DMS114 treated with DMSO at 0.1 percent for 48 hours (cell line): ENCODE measurements around the gene RERE.
"Not testable (repeated sequence)": the region's sequence is repeated elsewhere in the genome, so short reads cannot be mapped to it uniquely, and the experiment has no call there.

Experiments used
- DNase-seq: peaks from one replicate; lab custom pipeline; 2025; ENCODE audit not compliant: unreplicated experiment; lab: John Stamatoyannopoulos, UW

The RERE gene

DNA sequence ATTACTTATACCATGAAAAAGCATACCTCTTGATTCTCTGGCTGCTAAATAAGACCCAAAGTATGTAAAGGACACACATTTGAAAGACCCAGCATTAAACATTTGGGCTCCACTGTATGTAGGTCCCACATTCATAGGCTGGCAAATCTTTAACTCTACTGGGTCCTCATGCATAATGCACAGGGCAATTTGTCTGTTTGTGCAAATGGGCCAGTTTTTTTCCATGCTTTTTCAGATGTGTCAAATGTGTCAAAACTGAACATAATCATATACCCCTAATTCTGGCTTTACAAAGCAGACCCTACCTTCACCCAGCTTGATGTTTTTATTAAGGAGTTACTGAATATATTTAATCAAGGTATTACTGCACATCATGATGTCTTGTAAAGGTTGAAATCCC, 63.7 kb downstream of the RERE start:
- DNase-seq: no peak

DNA sequence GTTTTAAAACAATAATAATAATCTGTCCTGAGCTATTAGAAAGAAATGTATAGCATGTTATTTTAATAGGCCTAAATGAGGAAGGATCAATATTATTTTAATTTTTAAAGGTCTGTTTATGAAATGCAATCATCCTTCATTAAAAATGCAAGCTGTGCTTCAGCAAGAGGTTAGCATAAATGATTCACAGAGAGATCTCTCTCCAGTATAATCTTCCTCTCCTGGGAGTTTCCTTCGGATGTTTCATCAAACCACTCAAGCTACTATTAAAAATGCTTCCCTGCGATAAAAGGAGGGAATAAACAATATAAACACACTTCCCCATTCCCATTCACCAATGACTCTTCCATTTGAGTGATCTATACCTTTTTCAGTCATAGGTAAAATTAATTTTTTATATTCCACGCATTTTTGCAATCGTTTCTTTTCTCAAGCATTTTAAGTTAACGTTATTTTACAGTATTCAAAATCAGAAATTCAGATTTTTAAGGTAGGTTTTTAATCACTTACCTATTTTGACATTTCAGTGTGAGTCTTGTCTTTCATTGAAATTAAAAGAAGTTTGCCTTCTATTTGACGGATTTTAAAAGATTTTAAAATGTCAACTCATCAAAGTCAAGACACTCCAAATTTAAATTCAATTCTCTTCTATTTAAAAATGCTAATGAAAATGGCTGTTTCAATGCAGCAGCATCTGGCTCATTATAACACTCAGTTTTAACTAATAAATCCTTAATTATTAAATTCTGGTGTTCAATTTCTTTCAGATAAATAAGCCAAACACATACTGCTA, 64.3 kb downstream of the RERE start:
- no peak for DNase-seq

- DNase-seq: no peak
Measured at GRCh38 chr1:8752411-8752810, 65.0 kb downstream of the RERE start.

DNA sequence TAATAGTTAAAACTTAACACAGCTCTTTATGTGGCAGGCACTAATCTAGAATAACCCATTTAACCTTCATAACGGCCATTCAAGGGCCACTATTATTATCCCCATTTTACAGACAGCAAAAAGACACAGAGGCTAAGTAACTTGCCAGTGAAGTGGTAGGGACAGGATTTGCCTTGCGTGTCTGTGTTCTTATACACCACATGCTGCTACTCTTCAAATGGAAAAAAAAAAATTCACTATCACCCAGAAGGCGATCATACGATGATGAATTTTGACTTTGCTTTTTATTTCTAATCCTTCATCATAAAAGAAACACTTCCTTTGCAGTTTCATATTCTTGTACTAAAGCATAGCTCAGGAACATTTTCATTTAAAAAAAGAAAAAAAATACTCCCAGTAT, 65.5 kb downstream of the RERE start:
- DNase-seq: no peak

DNA sequence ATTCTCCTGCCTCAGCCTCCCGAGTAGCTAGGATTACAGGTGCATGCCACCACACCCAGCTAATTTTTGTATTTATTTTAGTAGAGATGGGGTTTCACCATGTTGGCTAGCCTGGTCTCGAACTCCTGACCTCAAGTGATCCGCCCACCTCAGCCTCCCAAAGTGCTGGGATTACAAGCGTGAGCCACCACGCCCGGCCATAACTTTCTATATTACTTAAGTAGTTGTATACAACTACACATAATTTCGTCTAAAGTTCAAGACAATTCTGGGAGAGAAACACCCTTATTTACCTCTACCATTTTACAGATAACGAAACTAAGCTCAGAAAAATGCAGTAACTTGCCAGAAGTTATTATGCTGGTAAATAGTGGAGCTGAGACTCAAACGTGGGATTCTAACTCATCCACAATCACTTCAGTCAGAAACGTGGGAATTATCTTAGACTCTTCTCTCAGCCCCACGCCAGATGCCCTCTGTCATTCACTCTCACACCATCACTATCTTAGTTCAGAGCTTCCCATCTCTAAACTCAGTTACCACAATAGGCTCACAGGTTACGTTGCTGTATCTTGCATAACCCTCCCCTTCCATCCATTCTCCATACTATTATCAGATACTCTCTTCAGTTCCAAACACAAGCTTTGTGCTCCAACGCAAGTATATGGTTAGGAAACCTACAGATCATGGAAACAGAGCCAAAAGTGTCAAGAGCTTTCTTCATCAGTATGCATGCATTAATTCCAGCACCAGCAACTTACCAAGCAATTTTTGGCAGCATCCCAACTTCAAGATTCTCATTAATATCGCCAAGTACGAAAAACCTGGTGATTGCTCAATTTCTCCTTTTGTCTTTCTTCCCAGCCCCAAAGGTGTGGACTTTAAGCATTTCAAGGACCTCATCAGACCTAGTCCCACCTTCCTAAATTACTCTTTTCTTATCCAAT, 69.3 kb downstream of the RERE start:
- DNase-seq: no peak

DNA sequence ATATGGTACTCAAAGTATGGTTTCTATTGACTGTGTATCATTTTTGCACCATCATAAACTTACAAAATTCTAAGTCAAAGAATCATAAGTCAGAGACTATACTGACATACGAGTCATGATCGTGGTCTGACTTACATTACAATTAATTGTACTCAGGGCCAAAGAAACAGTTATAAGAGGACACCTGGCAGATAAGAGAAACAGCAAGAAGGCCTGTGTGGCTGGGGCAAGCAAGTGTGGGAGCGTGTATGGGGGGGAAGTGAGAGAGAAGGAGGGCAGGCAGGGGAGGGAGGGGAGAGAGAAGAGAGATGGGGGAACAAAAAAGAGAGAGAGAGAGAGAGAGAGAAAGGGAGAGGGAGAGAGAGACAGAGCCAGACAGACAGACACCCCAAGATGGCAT, 70.9 kb downstream of the RERE start:
- DNase-seq: no peak

- DNase-seq: no peak
Measured at GRCh38 chr1:8745749-8746390, 71.6 kb downstream of the RERE start.

DNA sequence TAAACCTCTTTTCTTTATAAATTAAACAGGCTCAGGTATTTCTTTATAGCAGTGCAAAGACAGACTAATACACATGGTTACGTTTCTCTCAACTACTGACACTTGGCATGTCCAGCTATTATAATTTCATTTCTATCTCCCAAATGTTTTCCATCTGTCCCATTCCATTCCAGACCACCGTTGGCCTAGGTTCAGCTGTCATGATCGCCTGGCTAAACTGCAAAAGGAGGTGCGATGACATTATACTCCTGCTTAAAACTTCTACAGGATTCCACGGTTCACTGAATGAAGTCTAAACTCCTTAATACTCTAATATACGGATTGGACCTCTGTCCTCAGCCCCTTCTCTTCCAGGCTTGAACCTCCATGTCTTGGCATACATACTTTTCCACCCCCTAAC, 72.1 kb downstream of the RERE start:
- DNase-seq: no peak

- DNase-seq: no peak
Measured at GRCh38 chr1:8742022-8742924, 75.2 kb downstream of the RERE start.

- DNase-seq: no peak
Measured at GRCh38 chr1:8740034-8740449, 77.4 kb downstream of the RERE start.

DNA sequence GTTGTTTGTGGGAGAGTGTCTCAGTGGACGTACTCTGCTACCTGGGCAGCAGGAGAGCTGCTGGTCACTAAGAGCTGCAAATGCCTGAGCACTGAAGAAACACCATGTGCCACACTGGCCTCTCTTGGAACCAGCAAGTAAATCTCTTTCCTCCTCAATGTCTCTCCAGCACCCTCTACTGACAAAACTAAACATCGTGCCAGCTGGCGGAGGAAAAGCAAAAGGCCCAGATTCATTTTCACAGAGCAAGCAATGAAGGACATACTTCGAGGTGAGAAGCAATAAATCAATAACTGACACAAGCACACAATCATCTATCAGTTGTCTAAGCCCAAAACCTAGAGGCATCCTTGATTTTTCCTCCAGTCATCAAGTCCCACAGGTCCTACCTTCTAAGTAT, 78.1 kb downstream of the RERE start:
- DNase-seq: no peak

DNA sequence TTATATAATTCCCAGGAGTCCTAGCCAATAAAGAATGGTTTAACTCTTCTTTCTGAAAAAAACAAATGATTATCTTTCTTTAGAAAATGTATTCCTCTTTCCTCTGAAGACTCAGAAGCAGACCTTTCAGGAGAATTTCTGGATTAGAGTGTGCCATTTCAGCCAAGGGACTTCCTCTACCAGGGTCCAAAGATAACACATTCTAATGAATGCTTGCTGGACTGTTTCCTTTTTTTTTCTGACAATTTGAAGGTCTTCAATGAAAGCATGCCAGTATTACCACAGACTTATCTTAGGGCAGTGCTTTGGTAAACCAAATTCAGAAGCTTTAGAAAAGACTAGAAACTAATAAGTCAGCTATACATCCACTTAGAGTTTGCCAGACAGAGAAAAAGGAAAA, 80.5 kb downstream of the RERE start:
- DNase-seq: no peak

- no peak for DNase-seq
Measured at GRCh38 chr1:8733484-8733883, 84.0 kb downstream of the RERE start.

- no peak for DNase-seq
Measured at GRCh38 chr1:8731162-8731561, 86.3 kb downstream of the RERE start.

DNA sequence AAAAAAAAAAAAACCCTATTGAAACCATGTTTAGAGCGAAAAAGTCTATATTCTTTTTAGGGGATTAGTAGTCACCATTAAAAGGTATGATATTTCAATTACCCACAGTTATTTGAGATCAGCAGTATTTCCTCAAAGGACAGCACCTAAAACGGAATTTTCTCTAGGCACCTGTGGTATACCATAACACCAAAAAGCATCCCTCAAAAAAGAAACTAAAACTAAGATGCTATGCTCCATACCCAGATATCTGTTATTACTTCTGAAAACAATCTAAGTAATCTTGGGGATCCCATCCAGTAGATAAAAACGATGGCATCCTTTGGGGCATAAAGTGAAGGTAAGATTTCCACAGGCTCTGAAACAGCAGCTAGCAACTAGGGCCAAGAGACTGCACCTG, 89.0 kb downstream of the RERE start:
- DNase-seq: no peak

- no peak for DNase-seq
Measured at GRCh38 chr1:8727809-8728213, 89.6 kb downstream of the RERE start.

DNA sequence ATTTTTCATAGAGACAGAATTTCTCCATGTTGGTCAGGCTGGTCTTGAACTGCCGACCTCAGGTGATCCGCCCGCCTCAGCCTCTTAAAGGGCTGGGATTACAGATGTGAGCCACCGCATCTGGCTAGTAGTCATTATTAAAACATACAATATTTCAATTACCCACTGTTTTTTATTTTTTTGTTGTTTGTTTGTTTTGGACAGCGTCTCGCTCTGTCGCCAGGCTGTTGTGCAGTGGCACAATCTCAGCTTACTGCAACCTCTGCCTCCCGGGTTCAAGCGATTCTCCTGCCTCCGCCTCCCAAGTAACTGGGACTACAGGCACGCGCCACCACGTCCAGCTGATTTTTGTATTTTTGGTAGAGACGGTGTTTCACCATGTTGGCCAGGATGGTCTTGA, 90.1 kb downstream of the RERE start:
- not testable (repeated sequence) for DNase-seq

GRCh38 chr1:8726801-8727186, 90.6 kb downstream of the RERE start:
- DNase-seq: not testable (repeated sequence)

DNA sequence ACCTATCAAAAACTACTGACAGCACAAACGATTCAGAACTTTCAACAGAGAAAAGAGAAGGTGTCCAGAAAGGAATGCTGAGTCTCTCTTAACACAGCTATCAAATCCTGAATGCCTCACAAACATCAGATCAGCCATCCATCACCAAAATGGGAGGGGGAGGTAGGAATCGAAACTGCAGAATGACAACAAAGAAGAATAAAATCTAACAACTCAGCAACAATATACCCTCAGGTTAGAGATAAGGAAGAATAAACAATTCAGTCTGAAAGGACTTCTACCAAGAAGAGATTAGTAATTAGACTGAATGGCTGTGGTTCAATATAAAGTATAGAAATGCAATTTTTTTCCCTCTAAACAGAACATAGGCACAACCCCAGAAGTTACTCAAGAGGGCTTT, 94.4 kb downstream of the RERE start:
- no peak for DNase-seq

GRCh38 chr1:8722366-8722765, 95.1 kb downstream of the RERE start:
- DNase-seq: no peak
